GM23338 (cell line): Measurements from ENCODE around the gene SHMT1. TPM values are rescaled to one million over a fixed set of nuclear protein-coding genes. Genes with fewer than 3 reads are reported as not detected.

ENCODE experiments used
- ATAC-seq: fragments of 200-7000 bp; cut with Tn5 transposase; 3 replicates; pipeline ENCODE4 v1.9.1; 2020
- DNase-seq: peaks from one replicate; pipeline ENCODE4 v3.0.0-alpha.2; 2015; ENCODE audit warnings: low spot score
- H2AFZ ChIP-seq: fragments of 200-600 bp; sonication (generic); 2 replicates; pipeline ENCODE4 v1.8.0; 2016; ENCODE audit warnings: antibody characterized with exemption, mild to moderate bottlenecking, moderate library complexity
- H3F3A ChIP-seq: fragments of 200-600 bp; sonication (generic); replicated peaks from 2 replicates; pipeline ENCODE4 v1.8.0; 2017; ENCODE audit warnings: antibody characterized with exemption, mixed run types, low read depth
- H3K27ac ChIP-seq: fragments of 200-600 bp; sonication (generic); 2 replicates; pipeline ENCODE4 v1.6.1; 2016; ENCODE audit warnings: low read depth
- H3K27me3 ChIP-seq: fragments of 200-600 bp; sonication (generic); 2 replicates; pipeline ENCODE4 v1.8.0; 2016; ENCODE audit warnings: mild to moderate bottlenecking, mixed run types, moderate library complexity; ENCODE audit not compliant: insufficient read depth
- H3K36me3 ChIP-seq: fragments of 200-600 bp; sonication (generic); 2 replicates; pipeline ENCODE4 v1.8.0; 2016; ENCODE audit warnings: mild to moderate bottlenecking; ENCODE audit not compliant: insufficient read depth
- H3K4me1 ChIP-seq: fragments of 200-600 bp; sonication (generic); 2 replicates; pipeline ENCODE4 v1.8.0; 2016; ENCODE audit warnings: mild to moderate bottlenecking, moderate library complexity; ENCODE audit not compliant: insufficient read depth
- H3K4me2 ChIP-seq: fragments of 200-600 bp; sonication (generic); 2 replicates; pipeline ENCODE4 v1.7.1; 2017; ENCODE audit warnings: mixed run types
- H3K4me3 ChIP-seq: fragments of 200-600 bp; sonication (generic); 2 replicates; pipeline ENCODE4 v1.6.1; 2016; ENCODE audit warnings: mixed run types
- H3K79me2 ChIP-seq: fragments of 200-600 bp; sonication (generic); replicated peaks from 2 replicates; pipeline ENCODE4 v1.8.0; 2017; ENCODE audit warnings: mild to moderate bottlenecking; ENCODE audit not compliant: insufficient read depth
- H3K9me2 ChIP-seq: fragments of 200-600 bp; sonication (generic); 2 replicates; pipeline ENCODE4 v1.8.0; 2017; ENCODE audit not compliant: insufficient read depth
- H4K20me1 ChIP-seq: fragments of 200-600 bp; sonication (generic); replicated peaks from 2 replicates; pipeline ENCODE4 v1.8.0; 2017; ENCODE audit warnings: mild to moderate bottlenecking; ENCODE audit not compliant: insufficient read depth
- H3K27ac Mint-ChIP-seq: 2 replicates; pipeline ENCODE4 v1.8.0; 2020; ENCODE audit warnings: inconsistent platforms, mild to moderate bottlenecking, moderate library complexity, mixed read lengths
- H3K27me3 Mint-ChIP-seq: 3 replicates; pipeline ENCODE4 v1.8.0; 2022; ENCODE audit warnings: low read depth, mild to moderate bottlenecking, moderate library complexity, mixed read lengths, inconsistent platforms; ENCODE audit not compliant: insufficient read depth, poor library complexity
- H3K36me3 Mint-ChIP-seq: 3 replicates; pipeline ENCODE4 v1.8.0; 2021; ENCODE audit warnings: low read depth, mild to moderate bottlenecking, inconsistent platforms, moderate library complexity, mixed read lengths
- H3K4me1 Mint-ChIP-seq: 3 replicates; pipeline ENCODE4 v1.8.0; 2020; ENCODE audit warnings: mild to moderate bottlenecking, inconsistent platforms, mixed read lengths
- H3K4me3 Mint-ChIP-seq: 3 replicates; pipeline ENCODE4 v1.8.0; 2021; ENCODE audit warnings: moderate library complexity, mild to moderate bottlenecking, inconsistent platforms, mixed read lengths
- H3K9me3 Mint-ChIP-seq: 3 replicates; pipeline ENCODE4 v1.8.0; 2020; ENCODE audit warnings: moderate library complexity, mild to moderate bottlenecking, inconsistent platforms, mixed read lengths
- CREB1 ChIP-seq: fragments of 250-450 bp; sonication (Bioruptor Pico); IDR thresholded peaks from 2 replicates; pipeline ENCODE4 v1.5.0; 2020; ENCODE audit warnings: low read depth, mild to moderate bottlenecking, moderate library complexity
- EZH2 ChIP-seq: fragments of 200-600 bp; sonication (generic); IDR thresholded peaks from one replicate; pipeline ENCODE4 v1.8.0; 2017; ENCODE audit warnings: antibody characterized with exemption, mild to moderate bottlenecking, low read depth; ENCODE audit not compliant: unreplicated experiment
- EZH2phosphoT487 ChIP-seq: fragments of 200-600 bp; sonication (generic); IDR thresholded peaks from one replicate; pipeline ENCODE4 v1.8.1; 2018; ENCODE audit warnings: antibody characterized with exemption; ENCODE audit not compliant: unreplicated experiment
- JUNB ChIP-seq: IDR thresholded peaks from one replicate; pipeline ENCODE4 v1.6.1; 2016; ENCODE audit warnings: antibody characterized with exemption; ENCODE audit not compliant: unreplicated experiment
- NANOG ChIP-seq: IDR thresholded peaks from 2 replicates; pipeline ENCODE4 v1.6.1; 2016; ENCODE audit warnings: antibody characterized with exemption, borderline replicate concordance
- POLR2AphosphoS5 ChIP-seq: IDR thresholded peaks from 2 replicates; pipeline ENCODE4 v1.6.1; 2016; ENCODE audit warnings: antibody characterized with exemption, low read depth
- REST ChIP-seq: IDR thresholded peaks from one replicate; pipeline ENCODE4 v1.6.1; 2018; ENCODE audit warnings: antibody characterized with exemption; ENCODE audit not compliant: unreplicated experiment
- STAT1 ChIP-seq: IDR thresholded peaks from one replicate; pipeline ENCODE4 v1.6.1; 2016; ENCODE audit warnings: antibody characterized with exemption; ENCODE audit not compliant: unreplicated experiment
- ZNF114 ChIP-seq: fragments of 250-450 bp; sonication (Bioruptor Pico); IDR thresholded peaks from 2 replicates; pipeline ENCODE4 v1.5.0; 2020; ENCODE audit warnings: mild to moderate bottlenecking, moderate library complexity
- ZNF331 ChIP-seq: fragments of 250-450 bp; sonication (Bioruptor Pico); IDR thresholded peaks from 2 replicates; pipeline ENCODE4 v1.5.0; 2020; ENCODE audit warnings: low read depth, mild to moderate bottlenecking, moderate library complexity
- polyA plus RNA-seq: library from polyadenylated mRNA; unstranded; fragments of >200 nt; fragmentation: Nextera tagmentation; extraction: Ambion mirVana; gene quantifications from 2 replicates; pipeline ENCODE4 v1.2.1, GENCODE V29; 2016
- total RNA-seq: library from RNA; depleted of rRNA; stranded (reverse); fragments of >200 nt; shearing (Covaris generic); gene quantifications from 2 replicates; pipeline ENCODE4 v1.2.3, GENCODE V29; 2014
- TF ChIP-seq, protein P1 (sequence below): fragments of 250-450 bp; sonication (Bioruptor Pico); IDR thresholded peaks from 2 replicates; pipeline ENCODE4 v1.5.0; 2020; ENCODE audit warnings: mild to moderate bottlenecking, moderate library complexity
- TF ChIP-seq, protein P2 (sequence below): IDR thresholded peaks from 2 replicates; pipeline ENCODE4 v1.6.1; 2016; ENCODE audit warnings: antibody characterized with exemption
- TF ChIP-seq, protein P3 (sequence below), 2 experiments: fragments of 200-600 bp in 1 of 2; sonication (generic) in 1 of 2; conservative IDR thresholded peaks; 2 replicates each; pipeline versions ENCODE4 v1.5.1 to v1.6.1; 2016 to 2017; ENCODE audit warnings: antibody characterized with exemption in 2 of 2, low read depth in 2 of 2, mild to moderate bottlenecking in 2 of 2, moderate library complexity in 1 of 2

Gene SHMT1
- total and polyA plus RNA-seq, 2 experiments from 2014 or later: 22.8 to 33.3 TPM

DNA sequence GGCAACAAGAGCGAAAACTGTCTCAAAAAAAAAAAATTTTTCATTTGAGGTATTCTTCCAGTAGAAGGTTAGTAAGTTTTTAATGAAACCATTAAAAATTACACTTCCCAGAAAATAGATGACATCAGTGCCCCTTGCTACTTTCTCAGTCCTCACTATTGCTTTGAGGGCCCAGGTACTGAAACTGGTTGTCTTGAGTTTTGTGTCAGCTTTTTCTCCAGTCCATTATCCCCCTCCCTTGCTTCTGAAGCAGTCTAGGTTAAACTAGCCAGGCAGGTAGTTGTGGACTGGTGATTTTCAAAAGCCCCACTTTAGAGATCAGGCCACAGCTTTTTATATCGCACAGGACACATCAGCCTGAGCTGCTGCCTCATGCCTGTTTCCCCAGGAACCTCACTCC, 37.3 kb downstream of the SHMT1 start:
- DNase-seq (no peak), ATAC-seq (no peak)
- Histone ChIP-seq H3K4me2 (no peak overlapping the region), H3K27ac (no peak overlapping the region), H3K27me3 (no peaks in the 10 kb centered on the region), H3F3A (no peaks in the 10 kb centered on the region; the same call in 1 of the 2 replicates), H3K4me3 (no peak overlapping the region), H3K79me2 (peaks cover 5% of the 10 kb centered on the region; the same call in 1 of the 2 replicates), H4K20me1 (peaks cover 6% of the 10 kb centered on the region; the same call in 1 of the 2 replicates), H3K36me3 (no peaks in the 10 kb centered on the region; the same call in 1 of the 2 replicates), H3K4me1 (no peaks in the 10 kb centered on the region), H3K9me2 (no peaks in the 10 kb centered on the region), H2AFZ (no peak overlapping the region)
- H3K4me1 Mint-ChIP-seq: no peaks in the 10 kb centered on the region
- no peak overlapping the region for H3K27ac Mint-ChIP-seq
- TF ChIP-seq POLR2AphosphoS5 (no peak), ZNF114 (CRISPR knock-in tag) (no peak), REST (no peak), EZH2 (no peak), JUNB (no peak), STAT1 (no peak), EZH2phosphoT487 (no peak), NANOG (no peak), ZNF331 (no peak), CREB1 (CRISPR knock-in tag) (no peak)
- TF ChIP-seq, protein P1, sequence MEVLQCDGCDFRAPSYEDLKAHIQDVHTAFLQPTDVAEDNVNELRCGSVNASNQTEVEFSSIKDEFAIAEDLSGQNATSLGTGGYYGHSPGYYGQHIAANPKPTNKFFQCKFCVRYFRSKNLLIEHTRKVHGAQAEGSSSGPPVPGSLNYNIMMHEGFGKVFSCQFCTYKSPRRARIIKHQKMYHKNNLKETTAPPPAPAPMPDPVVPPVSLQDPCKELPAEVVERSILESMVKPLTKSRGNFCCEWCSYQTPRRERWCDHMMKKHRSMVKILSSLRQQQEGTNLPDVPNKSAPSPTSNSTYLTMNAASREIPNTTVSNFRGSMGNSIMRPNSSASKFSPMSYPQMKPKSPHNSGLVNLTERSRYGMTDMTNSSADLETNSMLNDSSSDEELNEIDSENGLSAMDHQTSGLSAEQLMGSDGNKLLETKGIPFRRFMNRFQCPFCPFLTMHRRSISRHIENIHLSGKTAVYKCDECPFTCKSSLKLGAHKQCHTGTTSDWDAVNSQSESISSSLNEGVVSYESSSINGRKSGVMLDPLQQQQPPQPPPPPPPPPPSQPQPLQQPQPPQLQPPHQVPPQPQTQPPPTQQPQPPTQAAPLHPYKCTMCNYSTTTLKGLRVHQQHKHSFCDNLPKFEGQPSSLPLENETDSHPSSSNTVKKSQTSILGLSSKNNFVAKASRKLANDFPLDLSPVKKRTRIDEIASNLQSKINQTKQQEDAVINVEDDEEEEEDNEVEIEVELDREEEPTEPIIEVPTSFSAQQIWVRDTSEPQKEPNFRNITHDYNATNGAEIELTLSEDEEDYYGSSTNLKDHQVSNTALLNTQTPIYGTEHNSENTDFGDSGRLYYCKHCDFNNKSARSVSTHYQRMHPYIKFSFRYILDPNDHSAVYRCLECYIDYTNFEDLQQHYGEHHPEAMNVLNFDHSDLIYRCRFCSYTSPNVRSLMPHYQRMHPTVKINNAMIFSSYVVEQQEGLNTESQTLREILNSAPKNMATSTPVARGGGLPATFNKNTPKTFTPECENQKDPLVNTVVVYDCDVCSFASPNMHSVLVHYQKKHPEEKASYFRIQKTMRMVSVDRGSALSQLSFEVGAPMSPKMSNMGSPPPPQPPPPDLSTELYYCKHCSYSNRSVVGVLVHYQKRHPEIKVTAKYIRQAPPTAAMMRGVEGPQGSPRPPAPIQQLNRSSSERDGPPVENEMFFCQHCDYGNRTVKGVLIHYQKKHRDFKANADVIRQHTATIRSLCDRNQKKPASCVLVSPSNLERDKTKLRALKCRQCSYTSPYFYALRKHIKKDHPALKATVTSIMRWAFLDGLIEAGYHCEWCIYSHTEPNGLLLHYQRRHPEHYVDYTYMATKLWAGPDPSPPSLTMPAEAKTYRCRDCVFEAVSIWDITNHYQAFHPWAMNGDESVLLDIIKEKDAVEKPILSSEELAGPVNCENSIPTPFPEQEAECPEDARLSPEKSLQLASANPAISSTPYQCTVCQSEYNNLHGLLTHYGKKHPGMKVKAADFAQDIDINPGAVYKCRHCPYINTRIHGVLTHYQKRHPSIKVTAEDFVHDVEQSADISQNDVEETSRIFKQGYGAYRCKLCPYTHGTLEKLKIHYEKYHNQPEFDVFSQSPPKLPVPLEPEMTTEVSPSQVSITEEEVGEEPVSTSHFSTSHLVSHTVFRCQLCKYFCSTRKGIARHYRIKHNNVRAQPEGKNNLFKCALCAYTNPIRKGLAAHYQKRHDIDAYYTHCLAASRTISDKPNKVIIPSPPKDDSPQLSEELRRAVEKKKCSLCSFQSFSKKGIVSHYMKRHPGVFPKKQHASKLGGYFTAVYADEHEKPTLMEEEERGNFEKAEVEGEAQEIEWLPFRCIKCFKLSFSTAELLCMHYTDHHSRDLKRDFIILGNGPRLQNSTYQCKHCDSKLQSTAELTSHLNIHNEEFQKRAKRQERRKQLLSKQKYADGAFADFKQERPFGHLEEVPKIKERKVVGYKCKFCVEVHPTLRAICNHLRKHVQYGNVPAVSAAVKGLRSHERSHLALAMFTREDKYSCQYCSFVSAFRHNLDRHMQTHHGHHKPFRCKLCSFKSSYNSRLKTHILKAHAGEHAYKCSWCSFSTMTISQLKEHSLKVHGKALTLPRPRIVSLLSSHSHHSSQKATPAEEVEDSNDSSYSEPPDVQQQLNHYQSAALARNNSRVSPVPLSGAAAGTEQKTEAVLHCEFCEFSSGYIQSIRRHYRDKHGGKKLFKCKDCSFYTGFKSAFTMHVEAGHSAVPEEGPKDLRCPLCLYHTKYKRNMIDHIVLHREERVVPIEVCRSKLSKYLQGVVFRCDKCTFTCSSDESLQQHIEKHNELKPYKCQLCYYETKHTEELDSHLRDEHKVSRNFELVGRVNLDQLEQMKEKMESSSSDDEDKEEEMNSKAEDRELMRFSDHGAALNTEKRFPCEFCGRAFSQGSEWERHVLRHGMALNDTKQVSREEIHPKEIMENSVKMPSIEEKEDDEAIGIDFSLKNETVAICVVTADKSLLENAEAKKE (CRISPR knock-in tag): no peak
- TF ChIP-seq, protein P2, sequence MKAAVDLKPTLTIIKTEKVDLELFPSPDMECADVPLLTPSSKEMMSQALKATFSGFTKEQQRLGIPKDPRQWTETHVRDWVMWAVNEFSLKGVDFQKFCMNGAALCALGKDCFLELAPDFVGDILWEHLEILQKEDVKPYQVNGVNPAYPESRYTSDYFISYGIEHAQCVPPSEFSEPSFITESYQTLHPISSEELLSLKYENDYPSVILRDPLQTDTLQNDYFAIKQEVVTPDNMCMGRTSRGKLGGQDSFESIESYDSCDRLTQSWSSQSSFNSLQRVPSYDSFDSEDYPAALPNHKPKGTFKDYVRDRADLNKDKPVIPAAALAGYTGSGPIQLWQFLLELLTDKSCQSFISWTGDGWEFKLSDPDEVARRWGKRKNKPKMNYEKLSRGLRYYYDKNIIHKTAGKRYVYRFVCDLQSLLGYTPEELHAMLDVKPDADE: no peak
- TF ChIP-seq, protein P3, sequence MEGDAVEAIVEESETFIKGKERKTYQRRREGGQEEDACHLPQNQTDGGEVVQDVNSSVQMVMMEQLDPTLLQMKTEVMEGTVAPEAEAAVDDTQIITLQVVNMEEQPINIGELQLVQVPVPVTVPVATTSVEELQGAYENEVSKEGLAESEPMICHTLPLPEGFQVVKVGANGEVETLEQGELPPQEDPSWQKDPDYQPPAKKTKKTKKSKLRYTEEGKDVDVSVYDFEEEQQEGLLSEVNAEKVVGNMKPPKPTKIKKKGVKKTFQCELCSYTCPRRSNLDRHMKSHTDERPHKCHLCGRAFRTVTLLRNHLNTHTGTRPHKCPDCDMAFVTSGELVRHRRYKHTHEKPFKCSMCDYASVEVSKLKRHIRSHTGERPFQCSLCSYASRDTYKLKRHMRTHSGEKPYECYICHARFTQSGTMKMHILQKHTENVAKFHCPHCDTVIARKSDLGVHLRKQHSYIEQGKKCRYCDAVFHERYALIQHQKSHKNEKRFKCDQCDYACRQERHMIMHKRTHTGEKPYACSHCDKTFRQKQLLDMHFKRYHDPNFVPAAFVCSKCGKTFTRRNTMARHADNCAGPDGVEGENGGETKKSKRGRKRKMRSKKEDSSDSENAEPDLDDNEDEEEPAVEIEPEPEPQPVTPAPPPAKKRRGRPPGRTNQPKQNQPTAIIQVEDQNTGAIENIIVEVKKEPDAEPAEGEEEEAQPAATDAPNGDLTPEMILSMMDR (conservative IDR thresholded peaks at IDR 0.05; ENCODE audit: low read depth in 2 of 2): no peak
- peaks cover 56% of the 10 kb centered on the region for H3K36me3 Mint-ChIP-seq
- no peak overlapping the region for H3K4me3 Mint-ChIP-seq
- H3K27me3 Mint-ChIP-seq: peaks cover 8% of the 10 kb centered on the region
- H3K9me3 Mint-ChIP-seq: no peaks in the 10 kb centered on the region; the same call in 2 of the 3 replicates
